Psoas muscle (tissue), 8 donors: ENCODE results near the gene ADORA2A. TPM values are rescaled to one million over a fixed set of nuclear protein-coding genes. Genes with fewer than 3 reads are reported as not detected.

ENCODE experiments used
- ATAC-seq, 4 donors: fragments of 200-7000 bp; cut with Tn5 transposase; one replicate each; pipeline ENCODE4 v1.9.1; 2020; ENCODE audit warnings: moderate library complexity in 3 of 4, mild to moderate bottlenecking in 2 of 4
- DNase-seq, 2 donors: peaks; one replicate each; pipeline ENCODE4 v3.0.0-alpha.2; 2020
- H3K27ac ChIP-seq: fragments of 200-600 bp; one replicate; pipeline ENCODE4 v1.8.0; 2022
- H3K27me3 ChIP-seq, 3 donors: fragments of 200-600 bp in 1 of 3; one replicate each; pipeline versions ENCODE4 v1.6.1 to v1.8.0; 2013 to 2022; ENCODE audit warnings: low read length in 2 of 3, mild to moderate bottlenecking in 2 of 3, moderate library complexity in 1 of 3; ENCODE audit not compliant: insufficient read depth in 3 of 3
- H3K36me3 ChIP-seq, 2 donors: fragments of 200-600 bp in 1 of 2; one replicate each; pipeline versions ENCODE4 v1.6.1 to v1.8.0; 2013 to 2022; ENCODE audit warnings: low read depth in 1 of 2, mild to moderate bottlenecking in 1 of 2, moderate library complexity in 1 of 2; ENCODE audit not compliant: insufficient read depth in 1 of 2
- H3K4me1 ChIP-seq: fragments of 200-600 bp; one replicate; pipeline ENCODE4 v1.8.0; 2022
- H3K4me3 ChIP-seq: fragments of 200-600 bp; one replicate; pipeline ENCODE4 v1.8.0; 2022; ENCODE audit warnings: mild to moderate bottlenecking
- H3K9me3 ChIP-seq: fragments of 200-600 bp; one replicate; pipeline ENCODE4 v1.8.0; 2022
- CTCF ChIP-seq: fragments of 200-600 bp; IDR thresholded peaks from one replicate; pipeline ENCODE4 v1.8.0; 2022; ENCODE audit warnings: antibody characterized with exemption
- WGBS, 3 donors: extraction: QIAGEN DNeasy Blood & Tissue Kit; methylation state at CpG; one replicate each; pipeline versions ENCODE4 v1.1.6 to v1.1.7; 2013; 5-methylcytosine and 5-hydroxymethylcytosine counted together
- intact Hi-C, 2 donors: fragments of 100-400 bp; cut with DNase I; formaldehyde crosslinking; loops; one replicate each; pipeline versions ENCODE4 v1.11.0 to v1.14.2; 2022
- polyA plus RNA-seq, 3 donors: library from polyadenylated mRNA; stranded (reverse); fragments of 200-250 nt; gene quantifications; one replicate each; pipeline ENCODE4 v1.2.3, GENCODE V29; 2013
- total RNA-seq, 4 donors: library from RNA; stranded (reverse); fragmentation: NEBNext Ultra II Directional in 2 of 4; extraction: Animal tissue kit (Norgen Biotek cat#: 25700) in 2 of 4; gene quantifications; one replicate each; pipeline versions ENCODE4 v1.2.1 to v1.2.4, GENCODE V29; 2021 to 2023
- donor health status: healthy with polysubstance abuse.
- donor health status: DM: no; HTN: no; CAD: no; lungs with moderate emphysema.
- donor health status: Bipolar disorder and iron deficiency.
- donor health status: healthy.
- donor health status: DM: yes; HTN: yes; CAD: no.
- donor health status: DM: no; HTN: no; CAD: no.
- donor health status: DM: no; HTN: no; CAD: no.
- donor health status: DM: yes; HTN: yes; CAD: no.

The ADORA2A gene
- total and polyA plus RNA-seq, 7 donors = 0.97 to 2.4 (median 1.7) TPM

GRCh38 chr22:24404561-24405275 lies 22.7 kb upstream of the ADORA2A start:
- WGBS, 3 donors = 79 to 86% (median 83%) methylated on average over 9 of the region's 9 CpGs
- Histone ChIP-seq H3K36me3 (no peaks in the 10 kb centered on the region), H3K27me3 (no peaks in the 10 kb centered on the region), H3K4me3 (no peak overlapping the region), H3K27ac (no peak overlapping the region), H3K9me3 (no peaks in the 10 kb centered on the region), H3K4me1 (peaks cover 37% of the 10 kb centered on the region)
- peak in 1 of 2 donors; percentile 23 for DNase-seq
- TF ChIP-seq CTCF = no peak
- no peak for ATAC-seq
- intact Hi-C loops = no loop called here

GRCh38 chr22:24405631-24406321 lies 21.6 kb upstream of the ADORA2A start:
- Histone ChIP-seq H3K36me3 (no peaks in the 10 kb centered on the region), H3K27me3 (no peaks in the 10 kb centered on the region), H3K27ac (no peak overlapping the region), H3K9me3 (no peaks in the 10 kb centered on the region), H3K4me3 (no peak overlapping the region), H3K4me1 (peaks cover 26% of the 10 kb centered on the region)
- no peak for TF ChIP-seq CTCF
- no peak for ATAC-seq
- intact Hi-C loops = no loop called here
- peak in 1 of 2 donors; percentile 31 for DNase-seq
- WGBS, 3 donors = 96 to 97% (median 97%) methylated on average over 12 of the region's 12 CpGs

DNA sequence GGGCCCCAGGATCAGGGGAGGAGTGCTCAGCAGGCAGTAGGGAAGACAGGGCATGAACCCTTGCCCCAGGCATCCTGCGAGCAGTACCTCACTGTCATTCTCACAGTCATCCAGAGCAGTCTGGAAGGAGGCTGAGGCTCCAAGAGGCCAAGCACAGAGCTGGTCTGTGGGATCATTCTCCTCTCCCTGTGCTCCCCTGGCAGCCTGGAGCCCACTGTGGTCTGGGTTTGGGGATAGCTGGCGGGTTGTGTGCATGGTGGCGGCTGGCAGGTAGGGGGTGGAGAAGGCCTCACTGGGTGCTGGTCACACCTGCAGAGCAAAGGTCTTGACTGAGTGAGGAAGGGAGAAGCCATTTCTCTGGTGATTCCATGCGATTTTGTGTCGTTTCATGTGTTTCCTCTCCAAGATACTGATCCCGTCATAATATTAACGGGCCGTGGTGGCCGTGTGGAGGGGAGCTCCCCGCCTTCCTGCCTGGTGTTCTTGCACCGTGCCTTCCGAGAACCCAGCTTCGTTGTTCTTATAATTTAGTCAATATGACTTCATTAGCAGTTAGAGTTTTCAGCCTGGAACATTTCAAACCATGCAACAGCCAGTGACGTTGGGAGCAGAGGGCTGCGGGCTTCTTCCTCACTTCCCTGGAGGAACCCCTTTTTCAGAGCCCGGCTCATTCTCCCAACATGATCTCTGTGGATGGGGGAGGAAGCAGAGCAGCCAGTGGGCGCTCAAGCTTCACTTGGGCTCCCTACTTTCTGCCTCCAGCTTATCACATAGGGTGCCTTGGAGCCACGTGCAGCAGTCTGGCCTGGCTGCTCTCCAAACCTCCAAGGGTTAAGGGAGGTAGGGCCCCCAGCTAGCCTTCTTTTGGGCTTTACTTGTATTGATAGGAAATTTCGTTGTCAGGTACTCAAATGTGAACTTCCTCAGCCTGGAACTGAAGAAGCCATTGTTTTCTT lies 20.8 kb upstream of the ADORA2A start:
- no peak for TF ChIP-seq CTCF
- intact Hi-C loops = no loop called here
- peak in 1 of 2 donors; percentile 35 for DNase-seq
- Histone ChIP-seq H3K36me3 (peaks cover 0 to 4% of the 10 kb centered on the region in 2 donors), H3K9me3 (no peaks in the 10 kb centered on the region), H3K27ac (no peak overlapping the region), H3K4me1 (peaks cover 20% of the 10 kb centered on the region), H3K4me3 (no peak overlapping the region), H3K27me3 (no peaks in the 10 kb centered on the region)
- 80 to 83% (median 82%) methylated on average over 19 of the region's 19 CpGs for WGBS, 3 donors
- no peak for ATAC-seq

- H3K4me3 ChIP-seq = no peak overlapping the region
- no peak for ATAC-seq
- peaks cover 0 to 11% of the 10 kb centered on the region in 2 donors for H3K36me3 ChIP-seq
- peak in 1 of 2 donors; percentile 42 for DNase-seq
- no peak for TF ChIP-seq CTCF
- no peaks in the 10 kb centered on the region for H3K9me3 ChIP-seq
- H3K4me1 ChIP-seq = peaks cover 16% of the 10 kb centered on the region
- no peaks in the 10 kb centered on the region for H3K27me3 ChIP-seq
- 62 to 74% (median 66%) methylated on average over 15 of the region's 15 CpGs for WGBS, 3 donors
- intact Hi-C loops = no loop called here
- H3K27ac ChIP-seq = no peak overlapping the region
These were observed 20.1 kb upstream of the ADORA2A start for GRCh38 chr22:24407278-24407665.
